T-helper 1 cell treated with Interleukin-12 subunit alpha and Interleukin-12 subunit beta and Interleukin-4 antibody, amounts not matched to agents 30 μg/mL and 1 μg/mL, for 36 hours (primary cell): Measurements from ENCODE around the gene PADI1.

Experiments used
- H3K27ac Mint-ChIP-seq: one replicate; pipeline ENCODE4 v1.8.0; 2021; ENCODE audit warnings: mild to moderate bottlenecking, mixed read lengths
- H3K27me3 Mint-ChIP-seq: one replicate; pipeline ENCODE4 v1.8.0; 2021; ENCODE audit warnings: low read depth, mixed read lengths
- H3K36me3 Mint-ChIP-seq: one replicate; pipeline ENCODE4 v1.8.0; 2021; ENCODE audit warnings: low read depth, mixed read lengths
- H3K4me1 Mint-ChIP-seq: one replicate; pipeline ENCODE4 v1.8.0; 2021; ENCODE audit warnings: low read depth, mixed read lengths
- H3K4me3 Mint-ChIP-seq: one replicate; pipeline ENCODE4 v1.8.0; 2021; ENCODE audit warnings: mild to moderate bottlenecking, moderate library complexity, mixed read lengths
- H3K9me3 Mint-ChIP-seq: one replicate; pipeline ENCODE4 v1.8.0; 2021; ENCODE audit warnings: mixed read lengths

The PADI1 gene, protein sequence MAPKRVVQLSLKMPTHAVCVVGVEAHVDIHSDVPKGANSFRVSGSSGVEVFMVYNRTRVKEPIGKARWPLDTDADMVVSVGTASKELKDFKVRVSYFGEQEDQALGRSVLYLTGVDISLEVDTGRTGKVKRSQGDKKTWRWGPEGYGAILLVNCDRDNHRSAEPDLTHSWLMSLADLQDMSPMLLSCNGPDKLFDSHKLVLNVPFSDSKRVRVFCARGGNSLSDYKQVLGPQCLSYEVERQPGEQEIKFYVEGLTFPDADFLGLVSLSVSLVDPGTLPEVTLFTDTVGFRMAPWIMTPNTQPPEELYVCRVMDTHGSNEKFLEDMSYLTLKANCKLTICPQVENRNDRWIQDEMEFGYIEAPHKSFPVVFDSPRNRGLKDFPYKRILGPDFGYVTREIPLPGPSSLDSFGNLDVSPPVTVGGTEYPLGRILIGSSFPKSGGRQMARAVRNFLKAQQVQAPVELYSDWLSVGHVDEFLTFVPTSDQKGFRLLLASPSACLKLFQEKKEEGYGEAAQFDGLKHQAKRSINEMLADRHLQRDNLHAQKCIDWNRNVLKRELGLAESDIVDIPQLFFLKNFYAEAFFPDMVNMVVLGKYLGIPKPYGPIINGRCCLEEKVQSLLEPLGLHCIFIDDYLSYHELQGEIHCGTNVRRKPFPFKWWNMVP

DNA sequence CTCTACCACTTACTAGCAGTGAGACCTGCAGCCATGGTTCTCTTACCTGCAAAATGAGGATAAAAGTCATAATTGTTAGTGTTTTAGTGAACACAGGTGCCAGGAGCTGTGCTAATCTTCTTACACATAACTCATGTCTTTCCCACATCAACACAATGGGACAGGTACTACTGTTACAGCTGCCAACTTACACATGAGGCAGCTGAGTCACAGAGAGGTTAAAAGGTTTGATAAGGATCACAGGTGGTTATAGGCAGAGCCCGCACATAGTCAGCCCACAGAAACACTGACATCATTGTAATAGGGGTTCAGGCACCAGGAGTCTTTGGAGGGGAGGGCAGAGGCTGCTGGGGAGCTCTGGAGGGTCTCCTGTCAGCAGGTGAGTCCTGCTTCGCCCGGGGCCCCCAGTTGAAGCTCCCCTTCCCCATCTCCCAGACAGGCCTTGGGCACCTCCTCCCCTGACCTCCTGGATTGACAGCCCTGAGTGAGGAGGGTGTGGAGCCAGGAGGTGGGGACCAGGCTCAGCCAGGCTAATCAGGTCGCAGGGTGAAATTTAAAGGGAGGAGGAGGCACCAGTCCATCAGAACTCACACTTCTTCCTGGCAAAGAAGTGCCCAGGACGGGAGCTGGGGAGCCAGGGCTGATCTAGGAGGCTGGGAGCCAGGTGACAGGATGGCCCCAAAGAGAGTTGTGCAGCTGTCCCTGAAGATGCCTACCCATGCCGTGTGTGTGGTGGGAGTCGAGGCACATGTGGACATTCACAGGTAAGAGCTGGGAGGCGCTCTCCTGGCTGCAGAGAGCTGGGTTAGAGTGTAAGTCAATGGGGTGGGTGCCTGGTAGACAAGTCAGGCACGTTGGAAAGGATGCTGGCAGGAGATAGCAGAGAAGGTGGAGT lies at the start of gene PADI1:
Gene PADI1 (plus strand): TSS at position 583 of the 895 bp plus-strand sequence. CDS start 90 bp downstream, at position 673.
- Mint-ChIP-seq H3K9me3 (no peaks in the 10 kb centered on the region), H3K27me3 (peaks cover 11% of the 10 kb centered on the region), H3K27ac (no peak within 1 kb of the TSS), H3K4me3 (no peak within 1 kb of the TSS), H3K36me3 (no peaks in the 10 kb centered on the region), H3K4me1 (peaks cover 26% of the 10 kb centered on the region)

- no peak overlapping the region for H3K4me3 Mint-ChIP-seq
- peaks cover 39% of the 10 kb centered on the region for H3K9me3 Mint-ChIP-seq
- no peak overlapping the region for H3K27ac Mint-ChIP-seq
- no peaks in the 10 kb centered on the region for H3K36me3 Mint-ChIP-seq
- H3K27me3 Mint-ChIP-seq: peaks cover 15% of the 10 kb centered on the region
- no peaks in the 10 kb centered on the region for H3K4me1 Mint-ChIP-seq
These were observed 49.5 kb upstream of the PADI1 start for GRCh38 chr1:17155257-17155920.

GRCh38 chr1:17156108-17156507 lies 48.8 kb upstream of the PADI1 start:
- H3K9me3 Mint-ChIP-seq: peaks cover 37% of the 10 kb centered on the region
- H3K27me3 Mint-ChIP-seq: peaks cover 12% of the 10 kb centered on the region
- no peak overlapping the region for H3K4me3 Mint-ChIP-seq
- no peaks in the 10 kb centered on the region for H3K36me3 Mint-ChIP-seq
- H3K4me1 Mint-ChIP-seq: peaks cover under 1% of the 10 kb centered on the region
- no peak overlapping the region for H3K27ac Mint-ChIP-seq

DNA sequence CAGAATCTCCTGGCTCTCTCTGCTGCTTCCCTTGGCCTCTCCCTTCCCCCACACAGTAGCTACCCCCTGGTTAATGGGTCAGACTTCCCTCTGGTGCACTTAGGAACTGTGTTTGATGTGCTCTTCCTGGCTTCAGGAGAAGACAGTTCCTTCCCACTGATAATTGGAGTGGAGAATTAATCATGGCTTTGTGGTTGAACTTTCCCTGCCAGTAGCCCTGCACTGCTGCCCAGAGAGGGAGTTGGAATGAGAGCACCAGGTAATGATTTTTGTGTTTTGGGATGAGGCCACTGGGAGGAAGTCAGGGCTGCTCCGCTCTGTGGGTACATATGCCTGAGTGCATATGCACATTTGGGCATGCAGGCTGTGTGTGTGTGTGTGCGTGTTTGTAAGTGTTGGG lies 46.0 kb upstream of the PADI1 start:
- Mint-ChIP-seq H3K4me3 (no peak overlapping the region), H3K27me3 (peaks cover 3% of the 10 kb centered on the region), H3K27ac (no peak overlapping the region), H3K9me3 (peaks cover 27% of the 10 kb centered on the region), H3K36me3 (peaks cover 2% of the 10 kb centered on the region), H3K4me1 (peaks cover 2% of the 10 kb centered on the region)

- Mint-ChIP-seq H3K27ac (no peak overlapping the region), H3K36me3 (peaks cover 2% of the 10 kb centered on the region), H3K4me3 (no peak overlapping the region), H3K9me3 (peaks cover 8% of the 10 kb centered on the region), H3K27me3 (peaks cover 3% of the 10 kb centered on the region), H3K4me1 (peaks cover 2% of the 10 kb centered on the region)
These were observed 43.7 kb upstream of the PADI1 start for GRCh38 chr1:17161137-17161740.

DNA sequence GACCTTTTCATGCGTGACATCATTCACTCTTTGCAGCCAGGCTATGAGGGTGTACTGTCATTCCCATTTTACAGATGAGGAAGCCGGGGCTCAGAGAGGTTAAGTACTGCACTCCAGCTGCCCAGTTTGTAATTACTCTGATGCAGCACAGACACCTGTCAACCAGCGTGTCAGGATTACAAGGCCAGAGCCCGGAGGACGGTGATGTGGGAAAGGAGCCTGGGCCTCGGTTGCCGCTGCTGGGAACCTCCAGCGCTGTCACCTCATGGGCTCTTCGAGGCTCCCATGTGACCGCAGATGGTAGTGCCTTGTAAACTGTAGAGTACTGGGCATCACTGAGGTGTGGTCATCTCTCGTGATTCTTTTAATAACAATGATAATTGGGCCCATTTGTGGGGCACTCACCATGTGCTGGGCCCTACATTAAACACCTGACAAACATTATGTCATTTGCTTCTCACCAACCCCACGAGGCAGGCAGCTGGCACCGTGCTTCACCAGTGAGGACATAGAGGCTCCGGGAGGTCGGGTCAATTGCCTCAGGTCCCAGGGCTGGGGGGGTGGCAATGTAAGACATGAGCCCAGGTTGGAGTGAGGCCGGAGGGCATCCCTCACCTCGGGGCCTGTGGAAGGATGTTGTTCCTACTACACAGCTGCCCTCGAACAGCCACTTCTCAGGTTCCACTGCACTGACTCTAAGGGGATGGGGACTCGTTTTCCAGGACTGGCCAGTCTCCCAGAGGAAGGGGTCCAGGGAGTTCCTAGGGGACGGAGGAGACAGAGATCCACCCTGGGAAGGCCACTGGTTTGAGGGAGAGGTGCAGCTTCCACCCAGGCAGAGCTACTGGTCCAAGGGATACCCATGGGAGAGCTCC lies 42.8 kb upstream of the PADI1 start:
- peaks cover 3% of the 10 kb centered on the region for H3K9me3 Mint-ChIP-seq
- no peak overlapping the region for H3K27ac Mint-ChIP-seq
- peaks cover 2% of the 10 kb centered on the region for H3K36me3 Mint-ChIP-seq
- H3K4me1 Mint-ChIP-seq: peaks cover 2% of the 10 kb centered on the region
- no peak overlapping the region for H3K4me3 Mint-ChIP-seq
- peaks cover 3% of the 10 kb centered on the region for H3K27me3 Mint-ChIP-seq

- Mint-ChIP-seq H3K27ac (no peak overlapping the region), H3K4me1 (peaks cover 2% of the 10 kb centered on the region), H3K36me3 (peaks cover 2% of the 10 kb centered on the region), H3K9me3 (peaks cover 3% of the 10 kb centered on the region), H3K4me3 (no peak overlapping the region), H3K27me3 (no peaks in the 10 kb centered on the region)
These were observed 42.0 kb upstream of the PADI1 start for GRCh38 chr1:17162941-17163340.

DNA sequence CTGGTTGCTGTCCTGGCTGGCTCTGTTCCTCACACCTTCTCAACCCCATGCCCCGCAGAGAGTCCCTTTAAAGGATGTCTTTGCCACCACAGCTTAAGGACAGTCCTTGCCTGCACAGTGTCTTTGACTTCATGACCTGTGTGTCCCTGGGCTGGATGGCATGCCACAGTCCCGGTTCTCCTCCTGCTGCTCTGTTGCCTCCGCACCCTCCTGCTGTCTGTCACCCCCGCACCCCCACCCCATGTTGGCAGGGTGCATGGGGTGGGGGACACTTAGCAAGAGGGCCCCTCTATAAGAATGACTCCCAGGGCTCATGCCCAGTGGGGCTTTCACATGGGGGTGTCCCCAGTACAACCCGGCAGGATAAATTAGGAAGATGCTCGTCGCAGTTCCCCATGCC lies 41.6 kb upstream of the PADI1 start:
- Mint-ChIP-seq H3K4me1 (peaks cover 2% of the 10 kb centered on the region), H3K9me3 (peaks cover 3% of the 10 kb centered on the region), H3K4me3 (no peak overlapping the region), H3K36me3 (peaks cover 2% of the 10 kb centered on the region), H3K27ac (no peak overlapping the region), H3K27me3 (no peaks in the 10 kb centered on the region)

DNA sequence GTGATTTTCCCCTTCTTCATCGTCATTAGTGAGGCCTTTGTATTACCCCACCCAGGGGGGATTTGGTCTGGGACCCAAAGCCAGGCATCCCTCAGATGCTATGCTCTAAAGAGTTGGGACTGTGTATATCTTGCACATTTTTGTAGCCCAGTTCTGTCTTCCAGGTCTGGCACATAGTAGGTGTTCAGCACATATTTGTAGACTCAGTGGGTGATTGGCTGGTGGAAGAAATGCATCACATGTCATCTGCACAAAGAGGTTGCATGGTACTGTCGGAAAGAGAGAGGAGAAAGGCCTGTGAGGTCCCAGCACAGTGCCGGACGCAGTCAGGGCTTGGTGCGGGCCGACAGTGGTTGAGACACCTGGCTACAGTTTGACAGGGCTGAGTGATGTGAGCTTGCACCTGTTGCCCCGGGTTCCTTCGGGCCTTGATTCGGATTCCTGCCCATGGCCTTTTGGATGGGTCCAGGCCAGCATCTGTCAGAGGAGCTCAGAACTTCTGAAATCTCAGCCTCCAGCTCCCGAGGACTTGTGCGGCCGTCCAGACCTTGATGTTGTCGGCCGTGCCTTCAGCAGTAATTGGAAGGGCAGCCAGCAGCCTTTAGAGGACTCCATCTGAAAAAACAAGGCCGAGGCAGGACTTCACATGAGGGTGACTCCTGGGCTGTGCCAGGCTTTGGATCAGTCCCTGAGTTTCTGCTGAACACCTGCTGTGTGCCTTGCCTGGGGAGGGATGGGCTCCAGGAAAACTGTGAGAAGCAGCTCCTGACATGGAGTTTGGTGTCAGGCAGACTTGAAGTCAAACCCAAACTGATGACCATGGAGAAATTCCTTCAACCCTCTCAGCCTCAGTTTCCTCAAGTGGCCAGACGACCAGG lies 40.9 kb upstream of the PADI1 start:
- Mint-ChIP-seq H3K36me3 (peaks cover 2% of the 10 kb centered on the region), H3K9me3 (peaks cover 3% of the 10 kb centered on the region), H3K27ac (no peak overlapping the region), H3K4me1 (peaks cover 2% of the 10 kb centered on the region), H3K27me3 (no peaks in the 10 kb centered on the region), H3K4me3 (no peak overlapping the region)

GRCh38 chr1:17165823-17166222 lies 39.1 kb upstream of the PADI1 start:
- no peak overlapping the region for H3K27ac Mint-ChIP-seq
- peaks cover 2% of the 10 kb centered on the region for H3K36me3 Mint-ChIP-seq
- H3K4me3 Mint-ChIP-seq: no peak overlapping the region
- peaks cover 2% of the 10 kb centered on the region for H3K4me1 Mint-ChIP-seq
- no peaks in the 10 kb centered on the region for H3K27me3 Mint-ChIP-seq
- H3K9me3 Mint-ChIP-seq: peaks cover 3% of the 10 kb centered on the region

- Mint-ChIP-seq H3K4me1 (no peaks in the 10 kb centered on the region), H3K27me3 (no peaks in the 10 kb centered on the region), H3K4me3 (no peak overlapping the region), H3K27ac (no peak overlapping the region), H3K36me3 (no peaks in the 10 kb centered on the region), H3K9me3 (no peaks in the 10 kb centered on the region)
These were observed 37.7 kb upstream of the PADI1 start for GRCh38 chr1:17167041-17167785.

DNA sequence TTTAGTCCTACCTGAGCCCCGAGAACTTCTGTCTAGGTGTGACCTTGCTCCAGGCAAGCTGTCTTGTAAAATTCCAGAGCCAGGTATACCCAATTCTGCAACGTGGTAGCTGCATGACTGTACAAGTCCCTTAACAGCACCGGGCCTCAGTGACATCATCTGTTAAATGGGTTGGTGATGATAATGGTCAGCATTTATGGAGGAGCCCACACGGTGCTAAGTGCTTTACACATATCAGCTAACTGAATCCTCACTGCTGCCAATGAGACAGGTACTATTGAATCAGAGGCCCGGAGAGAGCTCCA lies 37.2 kb upstream of the PADI1 start:
- Mint-ChIP-seq H3K36me3 (no peaks in the 10 kb centered on the region), H3K4me1 (no peaks in the 10 kb centered on the region), H3K9me3 (no peaks in the 10 kb centered on the region), H3K27me3 (no peaks in the 10 kb centered on the region), H3K27ac (no peak overlapping the region), H3K4me3 (no peak overlapping the region)
